GM18873 (cell line): ENCODE data around the gene JARID2.

ENCODE experiments used
- ATAC-seq: cut with Tn5 transposase; IDR thresholded peaks from one replicate; pipeline ENCODE4 v1.9.1; 2021; ENCODE audit warnings: mild to moderate bottlenecking, moderate library complexity, moderate number of reproducible peaks; ENCODE audit not compliant: unreplicated experiment, low FRiP score

JARID2 gene

GRCh38 chr6:15327271-15327670, 81.4 kb downstream of the JARID2 start:
- no peak for ATAC-seq

GRCh38 chr6:15329197-15329671, 83.4 kb downstream of the JARID2 start:
- no peak for ATAC-seq

- no peak for ATAC-seq
These were observed 84.5 kb downstream of the JARID2 start for GRCh38 chr6:15330174-15330944.

- ATAC-seq, result no peak
These were observed 85.3 kb downstream of the JARID2 start for GRCh38 chr6:15331143-15331542.

- no peak for ATAC-seq
These were observed 85.9 kb downstream of the JARID2 start for GRCh38 chr6:15331629-15332251.

- no peak for ATAC-seq
These were observed 86.6 kb downstream of the JARID2 start for GRCh38 chr6:15332446-15332845.

GRCh38 chr6:15335385-15335784, 89.5 kb downstream of the JARID2 start:
- ATAC-seq, result no peak

DNA sequence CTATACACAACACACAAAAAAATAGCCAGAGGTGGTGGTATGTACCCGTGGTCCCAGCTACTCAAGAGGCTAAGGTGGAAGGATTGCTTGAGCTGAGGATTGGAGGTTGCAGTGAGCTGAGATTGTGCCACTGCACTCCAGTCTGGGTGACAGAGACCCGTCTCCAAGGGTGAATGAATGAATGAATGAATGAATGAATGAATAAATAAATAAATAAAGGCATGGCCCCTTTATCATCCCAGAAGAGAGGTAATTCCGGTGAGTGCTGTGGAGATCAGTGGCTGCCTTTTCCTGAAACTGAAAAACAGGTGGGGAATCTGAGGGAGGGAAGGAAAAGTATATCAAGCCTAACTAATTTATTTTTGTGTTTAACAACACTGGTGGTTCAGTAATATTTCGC, 90.0 kb downstream of the JARID2 start:
- no peak for ATAC-seq

- no peak for ATAC-seq
These were observed 91.2 kb downstream of the JARID2 start for GRCh38 chr6:15336900-15337560.

- no peak for ATAC-seq
These were observed 91.7 kb downstream of the JARID2 start for GRCh38 chr6:15337582-15337981.

DNA sequence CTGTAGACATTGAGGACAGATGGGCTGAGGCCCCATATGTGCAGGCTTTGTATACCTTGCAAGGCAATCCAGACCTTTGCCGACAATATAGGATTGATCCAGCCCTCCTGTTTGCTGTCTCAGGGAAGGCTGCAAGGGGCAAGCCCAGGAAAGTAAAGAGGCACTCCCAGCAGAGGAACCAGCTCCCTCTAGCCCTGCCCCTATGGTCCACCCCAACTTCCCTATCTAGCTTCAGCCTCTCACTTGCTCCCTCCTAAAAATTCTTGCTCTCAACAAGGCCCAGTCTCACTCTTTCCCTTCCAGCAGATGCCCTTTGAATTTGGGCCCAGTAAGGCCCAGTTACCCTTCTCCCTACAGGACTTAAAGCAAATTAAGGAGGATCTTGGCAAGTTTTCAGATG, 92.6 kb downstream of the JARID2 start:
- no peak for ATAC-seq

- ATAC-seq, result no peak
These were observed 93.2 kb downstream of the JARID2 start for GRCh38 chr6:15339081-15339480.

DNA sequence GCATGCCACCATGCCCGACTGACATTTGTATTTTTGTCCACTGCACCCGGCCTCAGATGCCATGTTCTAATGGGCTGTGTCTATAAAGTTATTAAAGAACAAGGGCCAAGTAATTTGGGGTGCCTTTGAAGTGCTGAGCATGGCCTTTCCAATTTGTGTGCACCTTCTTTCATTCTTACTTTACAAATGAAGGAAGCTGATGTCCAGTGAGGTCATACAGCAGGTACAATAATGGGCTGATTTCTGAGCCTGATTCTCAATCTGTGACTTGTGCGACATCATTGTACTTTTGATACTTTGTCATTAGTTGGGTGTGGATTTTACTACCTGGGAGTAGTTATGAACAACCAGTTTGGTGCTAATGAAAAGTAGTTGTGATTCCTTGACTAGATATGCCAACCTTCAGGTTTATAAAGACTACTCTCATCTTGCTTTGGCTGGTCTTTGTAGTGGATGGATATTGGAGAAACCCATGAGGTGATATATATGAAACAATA, 94.3 kb downstream of the JARID2 start:
- ATAC-seq, result no peak

GRCh38 chr6:15340775-15341174, 94.9 kb downstream of the JARID2 start:
- ATAC-seq, result no peak

GRCh38 chr6:15341311-15342001, 95.6 kb downstream of the JARID2 start:
- ATAC-seq, result no peak

- no peak for ATAC-seq
These were observed 96.2 kb downstream of the JARID2 start for GRCh38 chr6:15342114-15342513.

DNA sequence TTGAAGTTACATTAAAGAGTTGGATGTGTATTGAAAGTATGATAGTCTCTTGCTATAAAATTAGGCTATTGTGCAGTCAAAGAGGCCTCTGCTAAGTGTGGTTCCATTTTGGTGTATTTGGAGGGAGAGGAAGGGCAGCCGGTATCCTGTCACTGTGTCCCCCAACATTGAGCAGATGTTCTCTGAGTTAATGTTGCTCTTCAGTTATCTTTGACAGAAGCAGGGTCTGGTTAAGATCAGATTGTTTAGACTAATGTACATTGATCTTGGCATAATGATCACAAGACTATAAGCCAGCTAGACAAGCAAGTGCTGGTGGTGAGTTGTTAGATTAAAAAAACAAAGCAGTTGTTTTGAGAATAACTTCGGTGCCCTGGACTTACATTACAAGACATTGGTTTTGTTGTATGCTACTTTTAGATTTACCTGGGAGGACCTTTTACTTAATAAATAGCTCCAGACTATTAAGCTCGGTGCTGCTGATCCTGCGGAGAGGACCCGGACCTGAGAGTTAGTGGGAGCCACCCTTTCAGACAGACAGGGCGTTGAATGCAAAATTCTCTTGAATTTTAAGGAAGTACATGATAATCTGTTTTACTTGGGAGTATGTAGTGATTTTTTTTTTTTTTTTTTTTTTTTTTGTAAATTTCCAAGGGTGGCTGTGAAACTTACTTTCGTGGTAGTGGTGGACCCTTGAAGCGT, 97.8 kb downstream of the JARID2 start:
- ATAC-seq, result no peak

GRCh38 chr6:15344192-15344519, 98.3 kb downstream of the JARID2 start:
- no peak for ATAC-seq

GRCh38 chr6:15344831-15345230, 99.0 kb downstream of the JARID2 start:
- ATAC-seq, result no peak

DNA sequence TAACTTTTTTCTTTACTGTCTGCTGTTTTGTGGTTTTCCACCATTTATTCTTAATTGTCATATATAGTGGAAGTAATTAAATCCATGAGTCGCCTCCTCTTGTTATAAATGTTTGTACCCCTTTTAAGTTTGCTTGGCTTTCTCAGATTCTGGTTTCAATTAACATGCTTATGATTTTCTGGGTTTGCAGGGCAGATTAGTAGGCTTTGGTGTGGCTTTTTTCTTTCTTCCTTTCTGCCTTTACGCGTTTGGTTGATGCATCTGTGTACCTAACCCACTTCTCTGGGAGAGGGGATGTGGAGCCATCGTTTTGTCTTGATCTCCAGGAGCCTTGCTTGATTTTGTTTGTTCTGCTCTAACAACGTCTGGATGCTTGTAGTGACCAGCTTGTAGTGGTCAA, 100.4 kb downstream of the JARID2 start:
- ATAC-seq, result no peak
